H9 (cell line): ENCODE data around the gene SEMA3F. TPM values are rescaled to one million over a fixed set of nuclear protein-coding genes. Genes with fewer than 3 reads are reported as not detected.

Experiments
- DNase-seq: peaks from one replicate; pipeline ENCODE4 v3.0.0-alpha.2; 2017
- H2AFZ ChIP-seq: one replicate; pipeline ENCODE4 v1.6.1; 2013; ENCODE audit warnings: mild to moderate bottlenecking, low read length, control low read depth, moderate library complexity
- H2AK5ac ChIP-seq: 2 replicates; pipeline ENCODE4 v1.6.1; 2013; ENCODE audit warnings: low read length, control low read depth, mixed read lengths; ENCODE audit not compliant: insufficient read length
- H2BK120ac ChIP-seq: one replicate; pipeline ENCODE4 v1.6.1; 2013; ENCODE audit warnings: low read depth, mild to moderate bottlenecking, low read length, control low read depth, inconsistent platforms; ENCODE audit not compliant: poor library complexity, severe bottlenecking
- H2BK12ac ChIP-seq: 2 replicates; pipeline ENCODE4 v1.6.1; 2013; ENCODE audit warnings: low read length, control low read depth, mixed read lengths, low read depth; ENCODE audit not compliant: insufficient read length
- H2BK15ac ChIP-seq: 2 replicates; pipeline ENCODE4 v1.6.1; 2013; ENCODE audit warnings: low read depth, low read length, control low read depth
- H2BK20ac ChIP-seq: one replicate; pipeline ENCODE4 v1.6.1; 2013; ENCODE audit warnings: low read depth, mild to moderate bottlenecking, low read length, control low read depth, inconsistent platforms; ENCODE audit not compliant: poor library complexity, severe bottlenecking
- H2BK5ac ChIP-seq: 2 replicates; pipeline ENCODE4 v1.6.1; 2013; ENCODE audit warnings: low read length, control low read depth, mixed read lengths; ENCODE audit not compliant: insufficient read length
- H3K14ac ChIP-seq: 2 replicates; pipeline ENCODE4 v1.6.1; 2013; ENCODE audit warnings: low read length, control low read depth; ENCODE audit not compliant: insufficient read depth
- H3K18ac ChIP-seq: 2 replicates; pipeline ENCODE4 v1.6.1; 2013; ENCODE audit warnings: low read depth, mild to moderate bottlenecking, mixed read lengths, low read length, control low read depth; ENCODE audit not compliant: insufficient read length
- H3K23ac ChIP-seq: 2 replicates; pipeline ENCODE4 v1.6.1; 2013; ENCODE audit warnings: low read length, control low read depth, mixed read lengths, low read depth; ENCODE audit not compliant: insufficient read length
- H3K23me2 ChIP-seq: 2 replicates; pipeline ENCODE4 v1.6.1; 2013; ENCODE audit warnings: low read depth, mild to moderate bottlenecking, mixed read lengths, low read length, control low read depth; ENCODE audit not compliant: insufficient read length, poor library complexity, severe bottlenecking
- H3K27ac ChIP-seq: 2 replicates; pipeline ENCODE4 v1.5.1; 2013; ENCODE audit warnings: low read length, control low read depth, mixed read lengths, low read depth; ENCODE audit not compliant: insufficient read length
- H3K27me3 ChIP-seq: 2 replicates; pipeline ENCODE4 v1.6.1; 2013; ENCODE audit warnings: low read length, control low read depth, inconsistent platforms; ENCODE audit not compliant: insufficient read depth
- H3K4ac ChIP-seq: 2 replicates; pipeline ENCODE4 v1.6.1; 2013; ENCODE audit warnings: low read depth, mild to moderate bottlenecking, control low read depth, inconsistent platforms, low read length, moderate library complexity
- H3K4me1 ChIP-seq: 2 replicates; pipeline ENCODE4 v1.6.1; 2013; ENCODE audit warnings: low read length, control low read depth, inconsistent platforms; ENCODE audit not compliant: insufficient read depth
- H3K4me2 ChIP-seq: 2 replicates; pipeline ENCODE4 v1.6.1; 2013; ENCODE audit warnings: low read length, control low read depth, mixed read lengths; ENCODE audit not compliant: insufficient read length, insufficient read depth
- H3K56ac ChIP-seq: 2 replicates; pipeline ENCODE4 v1.6.1; 2013; ENCODE audit warnings: low read depth, mild to moderate bottlenecking, mixed read lengths, low read length, control low read depth; ENCODE audit not compliant: insufficient read length
- H3K79me1 ChIP-seq: 2 replicates; pipeline ENCODE4 v1.6.1; 2013; ENCODE audit warnings: low read depth, mild to moderate bottlenecking, moderate library complexity, low read length, control low read depth, inconsistent platforms; ENCODE audit not compliant: insufficient read depth, poor library complexity, severe bottlenecking
- H3K79me2 ChIP-seq: 2 replicates; pipeline ENCODE4 v1.6.1; 2013; ENCODE audit warnings: low read length, control low read depth, inconsistent platforms; ENCODE audit not compliant: insufficient read depth
- H3K9ac ChIP-seq: 2 replicates; pipeline ENCODE4 v1.6.1; 2013; ENCODE audit warnings: low read length, control low read depth, mixed read lengths; ENCODE audit not compliant: insufficient read length; ENCODE audit errors: extremely low read depth
- H3K9me3 ChIP-seq: one replicate; pipeline ENCODE4 v1.6.1; 2013; ENCODE audit warnings: low read depth, low read length, inconsistent platforms; ENCODE audit not compliant: control insufficient read depth
- H3T11ph ChIP-seq: one replicate; pipeline ENCODE4 v1.6.1; 2013; ENCODE audit warnings: mild to moderate bottlenecking, low read length, control low read depth, inconsistent platforms
- H4K20me1 ChIP-seq: one replicate; pipeline ENCODE4 v1.6.1; 2013; ENCODE audit not compliant: control insufficient read depth, insufficient read length, insufficient read depth
- H4K5ac ChIP-seq: 2 replicates; pipeline ENCODE4 v1.6.1; 2013; ENCODE audit warnings: low read depth, mild to moderate bottlenecking, mixed read lengths, low read length, control low read depth; ENCODE audit not compliant: insufficient read length
- H4K8ac ChIP-seq: replicated peaks from 2 replicates; pipeline ENCODE4 v1.6.1; 2013; ENCODE audit warnings: low read length, control low read depth, mixed read lengths, low read depth; ENCODE audit not compliant: insufficient read length
- H4K91ac ChIP-seq: 2 replicates; pipeline ENCODE4 v1.6.1; 2013; ENCODE audit warnings: low read depth, mild to moderate bottlenecking, moderate library complexity, mixed read lengths, low read length, control low read depth; ENCODE audit not compliant: insufficient read length
- H3K27ac Mint-ChIP-seq, 3 experiments: 2 replicates in 2 of 3; 3 replicates in 1 of 3; pipeline ENCODE4 v1.8.0; 2020 to 2021; ENCODE audit warnings: mixed read lengths in 3 of 3, mild to moderate bottlenecking in 1 of 3, moderate library complexity in 1 of 3
- H3K27me3 Mint-ChIP-seq: 2 replicates; pipeline ENCODE4 v1.8.0; 2021; ENCODE audit warnings: low read depth, mild to moderate bottlenecking, moderate library complexity, mixed read lengths
- H3K36me3 Mint-ChIP-seq, 3 experiments: 2 replicates in 2 of 3; 3 replicates in 1 of 3; pipeline ENCODE4 v1.8.0; 2020 to 2021; ENCODE audit warnings: low read depth in 3 of 3, mixed read lengths in 3 of 3; ENCODE audit not compliant: insufficient read depth in 1 of 3
- H3K4me1 Mint-ChIP-seq, 2 experiments: 2 replicates each; pipeline ENCODE4 v1.8.0; 2020; ENCODE audit warnings: mixed read lengths in 2 of 2
- H3K4me3 Mint-ChIP-seq, 2 experiments: 2 replicates in 1 of 2; 3 replicates in 1 of 2; pipeline ENCODE4 v1.8.0; 2020 to 2021; ENCODE audit warnings: mild to moderate bottlenecking in 2 of 2, mixed read lengths in 2 of 2, moderate library complexity in 1 of 2
- H3K9me3 Mint-ChIP-seq, 2 experiments: 2 replicates in 1 of 2; 3 replicates in 1 of 2; pipeline ENCODE4 v1.8.0; 2020; ENCODE audit warnings: mild to moderate bottlenecking in 2 of 2, mixed read lengths in 2 of 2, moderate library complexity in 1 of 2
- WGBS: extraction: QIAGEN DNeasy Blood & Tissue Kit; methylation state at CpG from one replicate; pipeline ENCODE4 v1.1.7; 2013; ENCODE audit warnings: missing lambda C conversion rate, low lambda C conversion rate, mixed read lengths; ENCODE audit not compliant: insufficient read length; ENCODE audit errors: extremely low coverage; 5-methylcytosine and 5-hydroxymethylcytosine counted together
- total RNA-seq: library from RNA; stranded (reverse); gene quantifications from 2 replicates; pipeline ENCODE4 v1.2.1, GENCODE V29; 2021
- TF ChIP-seq, protein P1 (sequence below): fragments of 200-600 bp; sonication (generic); conservative IDR thresholded peaks from 3 replicates; pipeline ENCODE4 v1.8.0; 2021; ENCODE audit warnings: antibody characterized with exemption, mild to moderate bottlenecking

The SEMA3F gene
- total RNA-seq, 1 experiment from 2014 or later, result 14.3 TPM

- Mint-ChIP-seq H3K36me3 (peaks cover 2 to 7% (median 4%) of the 10 kb centered on the region in 3 experiments; a peak in 2 of 7 replicates), H3K27ac (peak overlapping the region; percentile 81 to 99 (median 91)), H3K4me3 (peak overlapping the region; percentile 96 to 99), H3K27me3 (peaks cover 5% of the 10 kb centered on the region), H3K4me1 (peaks cover 59 to 67% of the 10 kb centered on the region in 2 experiments), H3K9me3 (no peaks in the 10 kb centered on the region)
- no peaks in the 10 kb centered on the region for H3K9me3 ChIP-seq
- peak overlapping the region; percentile 33 for H3K9ac ChIP-seq
- H3K4me2 ChIP-seq, result peak overlapping the region; percentile 91
- H3K27me3 ChIP-seq, result no peaks in the 10 kb centered on the region
- no peaks in the 10 kb centered on the region for H4K20me1 ChIP-seq
- H2BK120ac ChIP-seq, result no peak overlapping the region
- H2BK20ac ChIP-seq, result no peak overlapping the region
- DNase-seq, result no peak
- H3K14ac ChIP-seq, result peak overlapping the region; percentile 18; the same call in 1 of the 2 replicates
- TF ChIP-seq, protein P1, sequence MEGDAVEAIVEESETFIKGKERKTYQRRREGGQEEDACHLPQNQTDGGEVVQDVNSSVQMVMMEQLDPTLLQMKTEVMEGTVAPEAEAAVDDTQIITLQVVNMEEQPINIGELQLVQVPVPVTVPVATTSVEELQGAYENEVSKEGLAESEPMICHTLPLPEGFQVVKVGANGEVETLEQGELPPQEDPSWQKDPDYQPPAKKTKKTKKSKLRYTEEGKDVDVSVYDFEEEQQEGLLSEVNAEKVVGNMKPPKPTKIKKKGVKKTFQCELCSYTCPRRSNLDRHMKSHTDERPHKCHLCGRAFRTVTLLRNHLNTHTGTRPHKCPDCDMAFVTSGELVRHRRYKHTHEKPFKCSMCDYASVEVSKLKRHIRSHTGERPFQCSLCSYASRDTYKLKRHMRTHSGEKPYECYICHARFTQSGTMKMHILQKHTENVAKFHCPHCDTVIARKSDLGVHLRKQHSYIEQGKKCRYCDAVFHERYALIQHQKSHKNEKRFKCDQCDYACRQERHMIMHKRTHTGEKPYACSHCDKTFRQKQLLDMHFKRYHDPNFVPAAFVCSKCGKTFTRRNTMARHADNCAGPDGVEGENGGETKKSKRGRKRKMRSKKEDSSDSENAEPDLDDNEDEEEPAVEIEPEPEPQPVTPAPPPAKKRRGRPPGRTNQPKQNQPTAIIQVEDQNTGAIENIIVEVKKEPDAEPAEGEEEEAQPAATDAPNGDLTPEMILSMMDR, result no peak
- no peak overlapping the region for H4K8ac ChIP-seq
- H2AFZ ChIP-seq, result no peak overlapping the region
- no peak overlapping the region for H3K18ac ChIP-seq
- no peak overlapping the region for H3K23ac ChIP-seq
- peaks cover 6% of the 10 kb centered on the region for H3K79me1 ChIP-seq
- H3K79me2 ChIP-seq, result peaks cover 25% of the 10 kb centered on the region; the same call in 1 of the 2 replicates
- WGBS, result no CpG with 5 or more reads among the region's 7 CpGs
- H3K4ac ChIP-seq, result no peak overlapping the region
- H3K27ac ChIP-seq, result no peak overlapping the region
- peaks cover 17% of the 10 kb centered on the region for H3K23me2 ChIP-seq
- H2BK5ac ChIP-seq, result no peak overlapping the region
- H3T11ph ChIP-seq, result no peak overlapping the region
- no peak overlapping the region for H2BK15ac ChIP-seq
- no peak overlapping the region for H2AK5ac ChIP-seq
- peaks cover 12% of the 10 kb centered on the region; the same call in 1 of the 2 replicates for H3K4me1 ChIP-seq
- H3K56ac ChIP-seq, result no peak overlapping the region
- no peak overlapping the region for H4K5ac ChIP-seq
- H4K91ac ChIP-seq, result no peak overlapping the region
- H2BK12ac ChIP-seq, result no peak overlapping the region
Observed at GRCh38 chr3:50237133-50237651, 82.1 kb downstream of the SEMA3F start.
